ENCODE data around the gene PDZD4. TPM values are rescaled to one million over a fixed set of nuclear protein-coding genes. Genes with fewer than 3 reads are reported as not detected.

The PDZD4 gene
- total RNA-seq, 1 donor: under 0.01 TPM

- no peak overlapping the region for H2AFZ ChIP-seq (ENCODE audit: low read length)
- no peaks in the 10 kb centered on the region for H3K27me3 ChIP-seq (ENCODE audit: insufficient read depth, low read length)
- H3K36me3 ChIP-seq (ENCODE audit: insufficient read depth, low read length): peaks cover 3% of the 10 kb centered on the region
- H3K4me1 ChIP-seq (ENCODE audit: insufficient read depth, low read length): peaks cover 6% of the 10 kb centered on the region
- peaks cover 20% of the 10 kb centered on the region for H3K79me2 ChIP-seq (ENCODE audit: insufficient read depth, low read length)
- no peak overlapping the region for H3K4me2 ChIP-seq (ENCODE audit: insufficient read depth, low read length)
- H3K4me3 ChIP-seq (ENCODE audit: insufficient read depth, low read length): no peak overlapping the region
- peaks cover 16% of the 10 kb centered on the region for H4K20me1 ChIP-seq (ENCODE audit: insufficient read depth, low read length)
- TF ChIP-seq CTCF (IDR thresholded peaks at IDR 0.05; ENCODE audit: extremely low read depth, low read depth, low read length): no peak
- H3K27ac ChIP-seq (ENCODE audit: low read depth, low read length): no peak overlapping the region
- DNase-seq (ENCODE audit: insufficient read length, low spot score, missing footprints): no peak
- H3K9me3 ChIP-seq (ENCODE audit: low read depth, low read length): no peaks in the 10 kb centered on the region
Observed at GRCh38 chrX:153800177-153800722, 30.1 kb downstream of the PDZD4 start.

- no peak overlapping the region for H3K27ac ChIP-seq (ENCODE audit: low read depth, low read length)
- H4K20me1 ChIP-seq (ENCODE audit: insufficient read depth, low read length): peaks cover 17% of the 10 kb centered on the region
- H3K4me1 ChIP-seq (ENCODE audit: insufficient read depth, low read length): peaks cover 6% of the 10 kb centered on the region
- no peak for DNase-seq (ENCODE audit: insufficient read length, low spot score, missing footprints)
- H3K9me3 ChIP-seq (ENCODE audit: low read depth, low read length): no peaks in the 10 kb centered on the region
- H2AFZ ChIP-seq (ENCODE audit: low read length): no peak overlapping the region
- H3K79me2 ChIP-seq (ENCODE audit: insufficient read depth, low read length): peaks cover 28% of the 10 kb centered on the region
- TF ChIP-seq CTCF (IDR thresholded peaks at IDR 0.05; ENCODE audit: extremely low read depth, low read depth, low read length): no peak
- peaks cover 3% of the 10 kb centered on the region for H3K36me3 ChIP-seq (ENCODE audit: insufficient read depth, low read length)
- H3K4me2 ChIP-seq (ENCODE audit: insufficient read depth, low read length): no peak overlapping the region
- H3K27me3 ChIP-seq (ENCODE audit: insufficient read depth, low read length): no peaks in the 10 kb centered on the region
- no peak overlapping the region for H3K4me3 ChIP-seq (ENCODE audit: insufficient read depth, low read length)
Observed at GRCh38 chrX:153799326-153799725, 31.0 kb downstream of the PDZD4 start.

GRCh38 chrX:153797415-153798015, 32.8 kb downstream of the PDZD4 start:
- Histone ChIP-seq H3K27me3 (ENCODE audit: insufficient read depth, low read length) (no peaks in the 10 kb centered on the region), H3K79me2 (ENCODE audit: insufficient read depth, low read length) (peaks cover 40% of the 10 kb centered on the region), H3K36me3 (ENCODE audit: insufficient read depth, low read length) (peaks cover 3% of the 10 kb centered on the region), H3K27ac (ENCODE audit: low read depth, low read length) (no peak overlapping the region), H3K4me1 (ENCODE audit: insufficient read depth, low read length) (peaks cover 13% of the 10 kb centered on the region), H3K9me3 (ENCODE audit: low read depth, low read length) (no peaks in the 10 kb centered on the region), H3K4me3 (ENCODE audit: insufficient read depth, low read length) (no peak overlapping the region), H3K4me2 (ENCODE audit: insufficient read depth, low read length) (no peak overlapping the region), H4K20me1 (ENCODE audit: insufficient read depth, low read length) (peaks cover 23% of the 10 kb centered on the region), H2AFZ (ENCODE audit: low read length) (no peak overlapping the region)
- no peak for TF ChIP-seq CTCF (IDR thresholded peaks at IDR 0.05; ENCODE audit: extremely low read depth, low read depth, low read length)
- no peak for DNase-seq (ENCODE audit: insufficient read length, low spot score, missing footprints)

GRCh38 chrX:153794897-153795816, 35.2 kb downstream of the PDZD4 start:
- H3K27ac ChIP-seq (ENCODE audit: low read depth, low read length): peak overlapping the region; percentile 83
- no peak for DNase-seq (ENCODE audit: insufficient read length, low spot score, missing footprints)
- peak overlapping the region; percentile 79 for H3K4me3 ChIP-seq (ENCODE audit: insufficient read depth, low read length)
- peak overlapping the region; percentile 85 for H3K4me2 ChIP-seq (ENCODE audit: insufficient read depth, low read length)
- H2AFZ ChIP-seq (ENCODE audit: low read length): no peak overlapping the region
- H3K9me3 ChIP-seq (ENCODE audit: low read depth, low read length): no peaks in the 10 kb centered on the region
- H3K4me1 ChIP-seq (ENCODE audit: insufficient read depth, low read length): peaks cover 13% of the 10 kb centered on the region
- peaks cover 3% of the 10 kb centered on the region for H3K36me3 ChIP-seq (ENCODE audit: insufficient read depth, low read length)
- H3K27me3 ChIP-seq (ENCODE audit: insufficient read depth, low read length): no peaks in the 10 kb centered on the region
- H3K79me2 ChIP-seq (ENCODE audit: insufficient read depth, low read length): peaks cover 64% of the 10 kb centered on the region
- peaks cover 29% of the 10 kb centered on the region for H4K20me1 ChIP-seq (ENCODE audit: insufficient read depth, low read length)
- no peak for TF ChIP-seq CTCF (IDR thresholded peaks at IDR 0.05; ENCODE audit: extremely low read depth, low read depth, low read length)

Data from osteoblast (primary cell).